Measurements from ENCODE around the gene TMEM108.

Gene TMEM108

GRCh38 chr3:133424937-133425869 lies 387.0 kb downstream of the TMEM108 start:
- no peak overlapping the region for H3K27ac ChIP-seq
- TF ChIP-seq CTCF (conservative IDR thresholded peaks at IDR 0.05) (no peak), ZFX (IDR thresholded peaks at IDR 0.05) (peak; percentile 10; the same call in 1 of the 2 replicates)

GRCh38 chr3:133425898-133426297 lies 387.7 kb downstream of the TMEM108 start:
- TF ChIP-seq ZFX (IDR thresholded peaks at IDR 0.05): no peak
- TF ChIP-seq CTCF (conservative IDR thresholded peaks at IDR 0.05): no peak
- no peak overlapping the region for H3K27ac ChIP-seq

GRCh38 chr3:133426721-133427120 lies 388.5 kb downstream of the TMEM108 start:
- no peak for TF ChIP-seq ZFX (IDR thresholded peaks at IDR 0.05)
- TF ChIP-seq CTCF (conservative IDR thresholded peaks at IDR 0.05): no peak

GRCh38 chr3:133428552-133428951 lies 390.4 kb downstream of the TMEM108 start:
- no peak for TF ChIP-seq CTCF (conservative IDR thresholded peaks at IDR 0.05)
- no peak for TF ChIP-seq ZFX (IDR thresholded peaks at IDR 0.05)
- H3K27ac ChIP-seq: no peak overlapping the region

More at GRCh38 chr3:133426721-133427120, 388.5 kb downstream of the TMEM108 start:
- H3K27ac ChIP-seq: no peak overlapping the region

GRCh38 chr3:133429063-133429462 lies 390.9 kb downstream of the TMEM108 start:
- TF ChIP-seq ZFX (IDR thresholded peaks at IDR 0.05) (no peak), CTCF (conservative IDR thresholded peaks at IDR 0.05) (no peak)
- H3K27ac ChIP-seq: no peak overlapping the region

- H3K27ac ChIP-seq: no peak overlapping the region
- TF ChIP-seq ZFX (IDR thresholded peaks at IDR 0.05) (no peak), CTCF (conservative IDR thresholded peaks at IDR 0.05) (no peak)
Measured at GRCh38 chr3:133439563-133439962, 401.4 kb downstream of the TMEM108 start.

- no peak for TF ChIP-seq CTCF (conservative IDR thresholded peaks at IDR 0.05)
- no peak for TF ChIP-seq ZFX (IDR thresholded peaks at IDR 0.05)
- no peak overlapping the region for H3K27ac ChIP-seq
Measured at GRCh38 chr3:133440652-133441051, 402.5 kb downstream of the TMEM108 start.
